Stomach (tissue), 9 donors: ENCODE measurements around the gene OR7C2. TPM values are rescaled to one million over a fixed set of nuclear protein-coding genes. Genes with fewer than 3 reads are reported as not detected.
"Not testable (repeated sequence)": the region's sequence is repeated elsewhere in the genome, so short reads cannot be mapped to it uniquely, and the experiment has no call there.

Source experiments
- DNase-seq, 2 donors: peaks; one replicate each; pipeline versions ENCODE4 v3.0.0 to v3.0.0-alpha.2; 2013 to 2019
- H3K27ac ChIP-seq, 5 donors: fragments of 200-600 bp in 4 of 5; sonication (generic) in 4 of 5; one replicate each; pipeline ENCODE4 v1.5.1; 2013 to 2019; ENCODE audit warnings: mild to moderate bottlenecking in 1 of 5, moderate library complexity in 1 of 5
- H3K27me3 ChIP-seq, 3 donors: fragments of 200-600 bp; sonication (generic); one replicate each; pipeline ENCODE4 v1.5.1; 2017 to 2019; ENCODE audit warnings: mixed run types in 1 of 3
- H3K36me3 ChIP-seq, 4 donors: fragments of 200-600 bp; sonication (generic); 1 replicate in 3 of 4; 2 replicates in 1 of 4; pipeline ENCODE4 v1.5.1; 2016 to 2019
- H3K4me1 ChIP-seq, 4 donors: fragments of 200-600 bp; sonication (generic); one replicate each; pipeline ENCODE4 v1.5.1; 2016 to 2019
- H3K4me3 ChIP-seq, 4 donors: fragments of 200-600 bp; sonication (generic) in 3 of 4; one replicate each; pipeline ENCODE4 v1.5.1; 2016 to 2019; ENCODE audit warnings: mild to moderate bottlenecking in 1 of 4
- H3K9me3 ChIP-seq, 4 donors: fragments of 200-600 bp; sonication (generic); one replicate each; pipeline ENCODE4 v1.5.1; 2016 to 2019
- CTCF ChIP-seq, 7 experiments: fragments of 450-650 bp in 4 of 7; fragments of 200-600 bp in 3 of 7; sonication (generic) in 3 of 7; IDR thresholded peaks; one replicate each; pipeline ENCODE4 v1.5.1; 2016 to 2019; ENCODE audit warnings: antibody characterized with exemption in 7 of 7, control low read depth in 2 of 7, mild to moderate bottlenecking in 1 of 7
- EP300 ChIP-seq: sonication (generic); formaldehyde crosslinking; IDR thresholded peaks from one replicate; pipeline ENCODE4 v1.6.1; 2017; ENCODE audit warnings: antibody characterized with exemption
- POLR2A ChIP-seq, 4 donors: fragments of 450-650 bp; IDR thresholded peaks; one replicate each; pipeline ENCODE4 v1.6.1; 2016; ENCODE audit warnings: antibody characterized with exemption in 4 of 4, control low read depth in 2 of 4, mild to moderate bottlenecking in 1 of 4, moderate library complexity in 1 of 4
- POLR2AphosphoS5 ChIP-seq, 3 donors: sonication (generic); formaldehyde crosslinking; IDR thresholded peaks; one replicate each; pipeline ENCODE4 v1.6.1; 2016; ENCODE audit warnings: antibody characterized with exemption in 3 of 3
- WGBS, 5 donors: extraction: QIAGEN DNeasy Blood & Tissue Kit in 3 of 5; methylation state at CpG; one replicate each; pipeline versions ENCODE4 v1.1.5 to v1.1.7; 2013 to 2018; 5-methylcytosine and 5-hydroxymethylcytosine counted together
- intact Hi-C: fragments of 100-400 bp; cut with DNase I; formaldehyde crosslinking; loops from one replicate; pipeline ENCODE4 v1.15.1; 2023; ENCODE audit warnings: low total_unique reads
- polyA plus RNA-seq, 3 donors: library from polyadenylated mRNA; stranded (reverse); fragments of 200-250 nt; gene quantifications; one replicate each; pipeline ENCODE4 v1.2.3, GENCODE V29; 2013
- total RNA-seq, 5 donors: library from RNA; depleted of rRNA; stranded (reverse); fragments of >200 nt; gene quantifications; one replicate each; pipeline versions ENCODE4 v1.1.0 to v1.2.3, GENCODE V29; 2014 to 2016
- donor health status: healthy with polysubstance abuse.
- donor health status: Bipolar disorder and iron deficiency.
- donor health status: healthy.

Gene OR7C2
- total and polyA plus RNA-seq, 8 donors: not detected

GRCh38 chr19:14944456-14944855 lies 3.2 kb downstream of the OR7C2 start:
- no peaks in the 10 kb centered on the region for H3K36me3 ChIP-seq
- no peaks in the 10 kb centered on the region for H3K9me3 ChIP-seq
- no peak overlapping the region for H3K27ac ChIP-seq
- TF ChIP-seq EP300 (no peak), POLR2A (IDR thresholded peaks at IDR 0.05) (no peak), CTCF (IDR thresholded peaks at IDR 0.05) (no peak), POLR2AphosphoS5 (IDR thresholded peaks at IDR 0.05) (no peak)
- intact Hi-C loops: no loop called here
- no peak overlapping the region for H3K4me3 ChIP-seq
- no peak for DNase-seq
- 76 to 88% (median 78%) methylated on average over 1 of the region's 1 CpG for WGBS, 5 donors
- peaks cover 0 to 9% (median 0%) of the 10 kb centered on the region in 3 donors for H3K27me3 ChIP-seq
- no peaks in the 10 kb centered on the region for H3K4me1 ChIP-seq

GRCh38 chr19:14949413-14949812 lies 8.1 kb downstream of the OR7C2 start:
- peaks cover 0 to 27% (median 7%) of the 10 kb centered on the region in 3 donors for H3K27me3 ChIP-seq
- intact Hi-C loops, H3K4me3 ChIP-seq, H3K27ac ChIP-seq, H3K9me3 ChIP-seq, H3K4me1 ChIP-seq, DNase-seq, H3K36me3 ChIP-seq: not testable (repeated sequence)
- WGBS, 5 donors: 81 to 92% (median 87%) methylated on average over 10 of the region's 10 CpGs

GRCh38 chr19:14949876-14950275 lies 8.6 kb downstream of the OR7C2 start:
- DNase-seq: no peak
- no peak overlapping the region for H3K27ac ChIP-seq
- no peaks in the 10 kb centered on the region for H3K36me3 ChIP-seq
- H3K9me3 ChIP-seq: peaks cover 0 to 10% (median 3%) of the 10 kb centered on the region in 4 donors
- intact Hi-C loops: no loop called here
- H3K27me3 ChIP-seq: peaks cover 0 to 32% (median 8%) of the 10 kb centered on the region in 3 donors
- no peak overlapping the region for H3K4me3 ChIP-seq
- H3K4me1 ChIP-seq: no peaks in the 10 kb centered on the region
- 50 to 70% (median 64%) methylated on average over 8 of the region's 8 CpGs for WGBS, 5 donors
- TF ChIP-seq POLR2A (IDR thresholded peaks at IDR 0.05): no peak
- no peak for TF ChIP-seq POLR2AphosphoS5 (IDR thresholded peaks at IDR 0.05)
- TF ChIP-seq EP300: no peak
- TF ChIP-seq CTCF (IDR thresholded peaks at IDR 0.05): no peak

- Histone ChIP-seq H3K36me3 (no peaks in the 10 kb centered on the region), H3K9me3 (peaks cover 0 to 10% (median 5%) of the 10 kb centered on the region in 4 donors), H3K4me1 (no peaks in the 10 kb centered on the region), H3K27ac (no peak overlapping the region), H3K4me3 (no peak overlapping the region), H3K27me3 (peaks cover 0 to 33% (median 8%) of the 10 kb centered on the region in 3 donors)
- no peak for DNase-seq
- 88 to 100% (median 92%) methylated on average over 1 of the region's 1 CpG for WGBS, 5 donors
- no peak for TF ChIP-seq POLR2A (IDR thresholded peaks at IDR 0.05)
- TF ChIP-seq CTCF (IDR thresholded peaks at IDR 0.05): no peak
- no peak for TF ChIP-seq POLR2AphosphoS5 (IDR thresholded peaks at IDR 0.05)
- TF ChIP-seq EP300: no peak
- intact Hi-C loops: no loop called here
Measured at GRCh38 chr19:14950421-14950820, 9.1 kb downstream of the OR7C2 start.

GRCh38 chr19:14952767-14953166 lies 11.5 kb downstream of the OR7C2 start:
- intact Hi-C loops: no loop called here
- Histone ChIP-seq H3K36me3 (no peaks in the 10 kb centered on the region), H3K4me3 (no peak overlapping the region), H3K9me3 (peaks cover 0 to 28% (median 21%) of the 10 kb centered on the region in 4 donors), H3K4me1 (no peaks in the 10 kb centered on the region), H3K27me3 (peaks cover 0 to 33% (median 11%) of the 10 kb centered on the region in 3 donors), H3K27ac (no peak overlapping the region)
- no peak for DNase-seq
- WGBS, 5 donors: 74 to 83% (median 82%) methylated on average over 10 to 11 of the region's 11 CpGs
- TF ChIP-seq CTCF (IDR thresholded peaks at IDR 0.05) (no peak), POLR2AphosphoS5 (IDR thresholded peaks at IDR 0.05) (no peak), POLR2A (IDR thresholded peaks at IDR 0.05) (no peak), EP300 (no peak)
